ENCODE results near the gene MAPK12.
"Not testable (repeated sequence)": the region's sequence is repeated elsewhere in the genome, so short reads cannot be mapped to it uniquely, and the experiment has no call there.

The MAPK12 gene

DNA sequence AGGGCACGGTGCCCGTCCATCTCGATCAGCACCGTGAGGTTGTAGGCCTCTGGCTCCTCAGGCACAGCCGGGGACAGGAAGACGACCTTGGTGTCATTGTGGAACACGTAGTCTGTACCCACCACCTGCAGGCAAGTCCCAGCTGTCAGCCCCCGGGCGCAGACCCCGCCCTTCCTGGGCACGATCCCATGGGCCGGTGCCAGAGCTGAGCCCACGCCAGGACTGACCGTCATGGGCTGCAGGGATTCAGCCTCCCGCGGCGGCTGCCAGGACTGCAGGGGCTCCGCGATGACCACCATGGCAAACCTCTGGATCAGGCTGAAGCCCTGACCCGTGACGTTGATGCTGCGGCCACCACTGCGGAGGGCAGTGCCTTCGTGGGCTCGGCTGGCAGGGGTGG lies 20.5 kb upstream of the MAPK12 start:
- FAIRE-seq: no peak

DNA sequence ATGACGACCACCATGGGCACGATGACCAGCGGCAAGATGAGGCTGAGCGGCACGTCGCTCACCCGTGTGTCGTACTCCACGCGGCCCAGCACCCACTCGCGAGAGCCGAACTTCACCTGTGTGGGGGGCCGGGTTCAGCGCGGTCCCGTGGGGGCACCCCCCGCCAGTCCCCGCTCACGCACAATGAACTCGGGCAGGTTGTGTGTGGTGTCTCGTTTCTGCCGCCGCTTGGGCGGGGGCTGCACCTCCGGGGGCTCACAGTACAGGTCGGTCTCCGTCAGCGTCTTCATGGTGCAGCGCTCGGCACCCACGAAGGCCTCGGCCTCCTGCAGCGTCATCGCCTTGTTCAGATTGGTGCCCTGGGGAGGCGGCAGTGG lies 19.9 kb upstream of the MAPK12 start:
- no peak for FAIRE-seq

DNA sequence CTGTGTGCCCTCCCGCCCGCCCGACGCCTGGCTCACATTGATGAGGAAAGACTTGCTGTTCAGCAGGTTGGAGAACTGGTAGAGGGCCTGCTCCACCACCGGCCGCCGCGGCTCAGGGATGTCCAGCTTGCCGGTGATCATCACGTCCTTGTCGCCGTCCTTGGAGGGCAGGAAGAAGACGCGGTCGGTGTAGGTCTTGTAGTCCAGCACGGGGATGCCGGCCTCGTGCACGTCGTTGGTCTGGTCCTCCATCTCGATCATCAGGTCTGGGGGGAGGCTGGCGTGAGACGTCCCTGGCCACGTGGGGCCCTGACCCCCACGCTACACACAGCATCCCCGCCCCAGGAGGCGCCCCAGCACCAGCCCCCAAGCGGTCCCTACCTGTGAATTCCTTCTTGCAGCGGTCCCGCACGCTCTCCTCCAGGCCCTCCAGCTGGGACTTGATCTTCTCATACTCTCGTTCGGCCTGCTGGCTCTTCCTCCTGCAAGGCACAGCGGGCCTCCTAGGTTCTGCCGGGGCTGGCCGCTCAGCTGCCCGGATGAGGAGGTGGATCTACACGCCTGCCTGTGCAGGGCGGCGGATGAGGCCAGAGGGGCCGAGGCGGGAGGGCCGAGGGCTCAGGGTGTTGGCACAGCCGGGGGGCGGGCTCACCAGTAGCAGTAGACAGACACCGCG lies 19.4 kb upstream of the MAPK12 start:
- FAIRE-seq: no peak

DNA sequence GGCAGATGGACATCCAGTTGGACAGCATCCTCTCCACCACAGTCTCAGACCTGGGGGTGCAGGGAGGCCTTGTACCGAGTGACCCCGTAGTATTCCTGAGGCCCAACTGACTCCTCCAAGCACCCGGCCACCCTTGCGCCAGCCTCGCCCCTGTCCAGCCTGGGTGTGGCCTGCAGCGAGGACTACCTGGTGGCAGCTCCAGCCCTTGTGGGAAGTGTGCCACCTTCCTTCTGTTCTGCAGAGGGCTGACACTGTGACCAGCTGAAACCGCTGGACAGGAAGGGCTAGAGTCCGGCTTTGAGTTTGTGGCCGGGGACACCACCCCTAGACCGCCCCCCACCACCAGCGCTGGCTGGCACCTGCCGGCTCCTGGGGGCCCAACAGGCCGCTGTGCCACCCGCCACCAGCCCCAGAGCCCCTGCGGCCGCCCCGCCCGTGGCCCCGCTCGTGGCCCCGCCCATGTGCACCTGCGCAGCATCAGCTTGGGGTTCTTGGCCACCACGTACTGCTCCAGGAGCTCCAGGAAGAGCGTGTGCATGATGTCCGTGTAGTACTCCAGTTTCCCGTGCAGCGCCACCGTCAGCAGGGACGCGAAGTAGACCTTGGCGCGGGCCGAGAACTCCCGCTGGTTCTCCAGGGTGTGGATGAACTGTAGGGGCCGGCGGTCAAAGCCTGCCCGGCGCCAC lies 18.7 kb upstream of the MAPK12 start:
- no peak for FAIRE-seq

DNA sequence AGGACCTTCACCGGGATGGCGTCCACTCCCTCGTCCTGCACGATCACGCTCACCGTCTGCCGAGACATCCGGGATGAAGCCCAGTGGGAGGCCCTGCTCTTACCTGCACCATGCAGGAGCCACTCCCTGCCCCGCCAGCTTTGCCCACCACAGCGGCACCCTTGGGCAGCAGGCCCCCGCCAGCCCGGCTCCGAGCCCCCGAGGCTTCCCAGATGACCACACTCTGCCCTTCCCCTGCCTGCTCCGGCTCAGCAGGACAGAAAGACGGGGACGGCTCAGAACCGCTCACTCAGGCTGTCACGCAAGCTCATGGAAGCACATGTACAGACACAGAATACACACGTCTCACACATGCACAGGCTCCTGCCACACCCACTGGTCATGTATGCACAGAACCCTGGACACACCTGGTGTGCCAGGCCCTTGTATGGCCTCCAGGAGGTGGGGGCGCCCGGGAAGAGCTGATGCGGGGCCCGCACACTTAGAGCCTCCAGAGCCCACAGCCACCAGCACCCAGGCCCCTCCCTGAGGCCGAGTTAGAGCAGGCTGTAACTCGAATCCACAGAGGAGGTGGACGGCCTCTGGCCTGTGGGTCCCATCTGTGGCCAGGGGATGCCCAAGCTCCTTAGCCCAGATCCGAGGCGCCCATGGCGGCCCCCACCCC lies 17.6 kb upstream of the MAPK12 start:
- no peak for FAIRE-seq

DNA sequence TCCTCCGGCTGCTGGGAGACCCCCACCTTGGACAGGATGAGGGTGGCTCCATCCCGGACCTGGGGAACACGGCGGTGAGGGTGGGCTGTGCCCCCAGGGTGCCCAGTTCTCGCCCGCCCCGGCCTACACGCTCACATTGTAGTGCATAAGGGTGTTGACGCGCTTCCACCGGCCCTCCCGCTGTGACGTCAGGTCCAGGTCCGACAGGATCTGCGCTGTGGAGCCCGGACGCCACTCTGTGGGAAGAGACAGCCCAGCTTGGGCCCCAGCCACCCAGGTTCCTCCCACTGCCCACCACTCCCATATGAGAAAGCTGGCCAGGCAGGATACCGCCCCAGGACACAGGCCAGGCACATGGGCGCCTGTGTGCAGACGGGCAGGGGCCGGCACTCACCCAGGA lies 17.0 kb upstream of the MAPK12 start:
- FAIRE-seq: no peak

DNA sequence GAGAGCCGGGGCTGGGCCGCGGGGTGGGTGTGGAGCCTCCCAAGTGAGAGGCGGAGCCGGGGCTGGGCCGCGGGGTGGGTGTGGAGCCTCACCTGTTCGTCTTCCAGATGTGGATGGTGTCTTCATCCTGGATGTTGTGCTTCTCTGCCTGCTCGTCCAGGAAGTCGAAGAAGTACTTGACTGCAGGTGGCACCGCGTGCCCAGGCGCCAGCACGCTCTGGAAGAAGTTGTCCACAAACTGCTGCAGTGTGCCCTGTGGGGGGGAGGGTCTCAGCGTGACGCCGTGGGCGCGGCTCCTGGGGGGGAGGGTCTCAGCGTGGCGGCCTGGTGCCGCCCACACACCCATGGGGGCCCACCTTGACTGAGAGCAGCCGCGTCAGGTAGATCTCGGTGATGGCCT lies 16.3 kb upstream of the MAPK12 start:
- no peak for FAIRE-seq

DNA sequence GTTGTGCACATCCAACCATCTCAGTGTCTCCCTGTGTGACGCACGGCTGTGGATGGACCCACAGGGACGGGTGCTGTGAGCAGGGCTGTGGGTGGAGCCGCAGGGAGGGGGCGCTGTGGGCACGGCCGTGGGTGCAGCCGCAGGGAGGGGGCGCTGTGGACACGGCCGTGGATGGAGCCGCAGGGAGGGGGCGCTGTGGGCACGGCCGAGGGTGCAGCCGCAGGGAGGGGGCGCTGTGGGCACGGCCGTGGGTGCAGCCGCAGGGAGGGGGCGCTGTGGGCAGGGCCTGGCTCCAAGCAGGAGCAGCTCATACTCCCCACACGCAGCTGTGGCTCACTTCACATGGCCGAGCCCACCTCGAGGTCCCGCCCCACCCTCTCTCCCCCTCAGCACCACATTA lies 14.7 kb upstream of the MAPK12 start:
- FAIRE-seq: no peak

DNA sequence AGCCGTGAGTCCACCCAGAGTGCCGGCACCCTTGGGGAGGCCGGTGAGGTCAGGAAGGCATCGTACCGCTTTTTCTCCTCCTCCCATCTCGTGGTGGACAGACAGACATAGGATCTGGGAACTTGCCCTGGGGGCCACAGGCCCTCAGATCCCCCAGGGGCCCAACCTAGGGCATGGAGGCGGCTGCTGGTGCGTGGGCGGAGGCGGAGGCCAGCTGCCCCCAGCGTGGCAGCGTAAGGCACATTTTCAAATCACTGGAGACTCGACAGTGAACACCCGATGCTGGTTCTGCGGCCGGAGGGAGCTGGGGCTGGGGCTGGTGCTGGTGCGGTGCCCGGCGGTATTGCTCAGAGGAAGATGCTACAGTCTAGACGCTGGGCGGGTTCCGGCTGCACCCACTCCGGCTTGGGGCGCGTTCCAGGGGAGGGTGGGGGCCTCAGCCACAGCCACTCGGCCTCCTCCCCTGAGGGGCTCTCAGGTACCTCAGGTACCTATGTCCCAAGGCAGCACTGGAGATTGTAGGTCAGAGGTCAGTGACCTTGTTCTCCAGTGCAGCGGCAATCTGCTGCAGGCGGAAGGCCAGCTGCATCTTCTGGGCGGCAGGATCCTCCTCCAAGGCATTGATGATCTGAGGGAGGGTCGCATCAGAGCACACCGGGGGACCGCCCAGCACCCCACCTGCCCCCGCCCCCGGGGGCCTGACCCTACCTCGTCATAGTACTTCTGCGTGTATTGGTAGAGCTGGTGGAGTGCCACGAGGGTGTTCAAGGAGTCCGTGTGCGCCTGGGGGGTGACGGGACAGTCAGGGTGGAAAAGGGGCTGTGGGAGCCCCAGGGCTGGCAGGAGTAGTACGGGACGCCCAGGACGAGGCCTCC lies 13.9 kb upstream of the MAPK12 start:
- no peak for FAIRE-seq

DNA sequence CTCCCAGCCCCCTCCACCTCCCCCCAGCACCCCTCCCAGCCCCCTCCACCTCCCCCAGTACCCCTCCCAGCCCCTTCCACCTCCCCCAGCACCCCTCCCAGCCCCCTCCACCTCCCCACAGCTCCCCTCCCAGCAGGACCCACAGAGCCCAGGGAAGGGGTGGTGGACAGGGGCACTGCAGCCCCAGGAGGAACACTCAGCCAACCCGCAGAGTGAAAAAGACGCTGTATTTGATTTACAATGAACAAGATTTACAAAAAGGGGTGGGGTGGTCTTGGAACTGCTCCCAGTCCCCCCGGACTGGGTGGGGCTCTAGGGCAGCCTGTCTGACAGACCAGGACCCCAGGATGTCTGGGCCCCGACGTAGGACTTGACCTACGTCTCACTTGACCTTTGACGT lies 13.3 kb upstream of the MAPK12 start:
- no peak for FAIRE-seq

DNA sequence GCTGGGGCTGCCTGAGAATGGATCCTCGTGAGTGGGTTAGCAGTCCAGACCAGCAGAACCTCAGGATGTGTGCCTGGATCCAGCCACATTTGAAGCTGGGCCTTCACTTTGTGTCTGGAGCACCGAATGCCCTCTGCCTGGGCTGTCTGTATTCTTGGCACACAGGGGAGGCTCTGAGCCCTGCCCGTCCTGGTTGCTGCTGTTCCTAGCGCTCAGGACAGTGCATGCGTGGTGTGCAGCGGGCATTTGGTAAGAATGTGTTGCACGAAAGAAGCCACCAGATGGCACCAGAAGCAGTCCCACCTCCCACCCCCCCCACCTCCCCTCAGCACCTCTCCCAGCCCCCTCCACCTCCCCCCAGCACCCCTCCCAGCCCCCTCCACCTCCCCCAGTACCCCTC lies 12.8 kb upstream of the MAPK12 start:
- no peak for FAIRE-seq

DNA sequence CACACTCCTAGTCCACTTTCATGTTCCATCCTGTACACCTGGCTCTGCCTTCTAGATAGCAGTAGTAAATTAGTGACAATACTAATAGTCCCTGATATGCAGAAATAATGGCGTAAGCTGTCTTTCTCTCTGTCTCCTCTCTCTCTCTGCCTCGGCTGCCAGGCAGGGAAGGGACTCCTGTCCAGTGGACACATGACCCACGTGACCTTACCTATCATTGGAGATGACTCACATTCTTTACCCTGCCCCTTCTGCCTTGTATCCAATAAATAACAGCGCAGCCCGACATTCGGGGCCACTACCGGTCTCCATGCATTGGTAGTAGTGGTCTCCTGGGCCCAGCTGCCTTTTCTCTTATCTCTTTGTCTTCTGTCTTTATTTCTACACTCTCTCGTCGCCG lies 12.3 kb upstream of the MAPK12 start:
- not testable (repeated sequence) for FAIRE-seq

DNA sequence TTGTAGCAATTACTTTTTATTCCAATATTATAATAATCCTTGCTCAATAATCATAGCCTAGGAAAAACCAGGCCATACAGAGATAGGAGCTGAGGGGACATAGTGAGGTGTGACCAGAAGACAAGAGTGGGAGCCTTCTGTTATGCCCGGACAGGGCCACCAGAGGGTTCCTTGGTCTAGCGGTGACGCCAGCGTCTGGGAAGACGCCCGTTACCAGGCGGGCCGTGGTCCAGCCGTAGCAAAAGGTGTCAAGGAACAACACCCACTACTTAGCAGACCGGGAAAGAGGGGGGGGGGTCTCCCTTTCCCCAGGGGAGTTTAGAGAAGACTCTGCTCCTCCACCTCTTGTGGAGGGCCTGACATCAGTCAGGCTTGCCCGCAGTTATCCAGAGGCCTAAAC lies 11.9 kb upstream of the MAPK12 start:
- not testable (repeated sequence) for FAIRE-seq

DNA sequence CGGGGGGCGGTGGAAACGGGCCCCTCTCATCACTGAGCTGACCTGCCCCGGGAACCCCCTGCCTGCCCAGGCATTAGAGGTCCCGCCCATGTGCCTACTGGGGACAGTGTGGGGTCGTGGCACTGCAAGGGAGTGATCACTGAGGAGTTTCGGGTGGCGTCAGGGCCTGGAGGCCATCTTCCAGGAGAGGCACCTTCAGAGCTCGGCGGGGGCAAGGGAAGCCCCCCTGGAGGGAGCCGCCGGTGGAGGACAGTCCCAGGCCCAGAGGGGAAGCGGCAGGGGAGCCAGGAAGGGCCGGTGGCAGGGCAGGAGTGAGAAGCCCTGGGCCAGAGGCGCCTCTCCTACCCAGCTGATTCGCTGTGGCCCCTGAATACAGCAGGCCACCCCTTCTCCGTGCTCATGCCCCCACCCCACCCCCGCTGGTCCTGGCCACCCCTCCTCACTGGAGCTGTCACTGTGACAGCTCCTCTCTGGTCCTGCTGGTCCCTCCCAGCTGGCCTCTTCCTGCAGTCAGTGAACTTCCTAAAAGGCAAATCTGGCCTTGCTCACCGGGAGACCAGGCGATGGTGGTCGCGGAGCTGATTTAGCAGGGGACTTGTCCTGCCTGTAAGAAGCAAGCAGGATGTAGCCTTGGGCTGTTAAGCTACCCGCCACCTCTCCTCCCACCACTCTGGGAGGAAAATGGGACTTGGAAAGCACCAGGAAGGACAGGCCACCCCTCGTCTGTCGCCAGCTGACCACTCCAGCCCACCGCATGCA lies 10.7 kb upstream of the MAPK12 start:
- FAIRE-seq: no peak

DNA sequence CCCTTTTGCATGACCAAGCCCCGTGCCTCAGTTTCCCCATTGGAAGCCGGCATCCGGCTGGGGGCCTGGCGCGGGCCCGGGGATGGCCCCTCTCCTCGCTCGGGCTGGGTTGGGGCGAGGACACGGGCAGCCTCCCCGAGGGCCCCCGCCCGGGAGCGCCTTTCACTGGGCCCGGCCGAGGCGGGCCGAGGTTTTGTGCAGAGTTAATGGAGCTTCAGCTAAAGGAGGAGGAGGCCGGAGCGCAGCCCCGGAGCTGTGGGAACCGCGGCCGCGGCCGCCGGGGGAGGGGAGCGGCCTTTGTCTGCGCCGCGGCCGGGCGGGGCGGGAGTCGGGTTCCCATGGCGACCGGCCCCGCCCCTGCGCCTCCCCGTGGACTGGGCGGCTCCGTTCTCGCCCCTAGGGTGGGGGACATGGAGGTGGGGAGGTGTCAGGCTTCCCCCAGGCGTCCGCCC lies 10.1 kb upstream of the MAPK12 start:
- no peak for FAIRE-seq

DNA sequence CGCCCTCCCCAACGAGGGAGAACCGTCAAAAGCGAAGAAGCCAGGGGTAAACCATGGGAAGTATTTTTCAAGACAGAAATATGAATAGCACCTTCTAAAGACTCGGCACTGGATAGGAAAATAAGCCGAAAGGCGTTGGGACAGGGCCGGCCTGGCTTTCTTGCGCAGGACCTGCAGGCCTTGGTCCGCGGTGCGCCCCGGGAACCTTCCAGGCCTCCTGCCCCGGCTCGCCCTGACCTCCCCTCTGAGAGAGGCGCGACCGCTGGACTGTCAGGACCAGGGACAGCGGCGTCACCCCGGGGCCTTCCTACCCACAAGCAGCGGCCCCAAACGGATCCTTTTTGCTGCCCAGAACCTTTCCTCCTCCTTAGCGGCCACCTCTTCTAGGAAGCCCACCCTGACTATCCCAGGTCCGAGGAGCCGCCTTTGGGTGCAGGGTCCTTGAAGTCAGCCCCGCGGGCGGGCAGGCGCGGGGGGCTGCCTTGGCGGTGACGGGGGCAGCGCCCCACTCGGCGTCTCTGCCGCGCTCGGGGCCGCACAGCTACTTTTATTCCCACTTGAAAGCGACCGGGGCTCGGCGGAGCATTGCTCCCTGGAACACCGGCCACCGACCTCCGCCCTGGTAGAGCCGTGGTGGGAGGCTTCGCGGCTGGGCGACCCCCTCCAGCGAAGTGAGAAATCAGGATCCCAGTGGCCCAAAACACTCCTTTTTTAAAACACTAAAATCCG lies 9.3 kb upstream of the MAPK12 start:
- FAIRE-seq: no peak

DNA sequence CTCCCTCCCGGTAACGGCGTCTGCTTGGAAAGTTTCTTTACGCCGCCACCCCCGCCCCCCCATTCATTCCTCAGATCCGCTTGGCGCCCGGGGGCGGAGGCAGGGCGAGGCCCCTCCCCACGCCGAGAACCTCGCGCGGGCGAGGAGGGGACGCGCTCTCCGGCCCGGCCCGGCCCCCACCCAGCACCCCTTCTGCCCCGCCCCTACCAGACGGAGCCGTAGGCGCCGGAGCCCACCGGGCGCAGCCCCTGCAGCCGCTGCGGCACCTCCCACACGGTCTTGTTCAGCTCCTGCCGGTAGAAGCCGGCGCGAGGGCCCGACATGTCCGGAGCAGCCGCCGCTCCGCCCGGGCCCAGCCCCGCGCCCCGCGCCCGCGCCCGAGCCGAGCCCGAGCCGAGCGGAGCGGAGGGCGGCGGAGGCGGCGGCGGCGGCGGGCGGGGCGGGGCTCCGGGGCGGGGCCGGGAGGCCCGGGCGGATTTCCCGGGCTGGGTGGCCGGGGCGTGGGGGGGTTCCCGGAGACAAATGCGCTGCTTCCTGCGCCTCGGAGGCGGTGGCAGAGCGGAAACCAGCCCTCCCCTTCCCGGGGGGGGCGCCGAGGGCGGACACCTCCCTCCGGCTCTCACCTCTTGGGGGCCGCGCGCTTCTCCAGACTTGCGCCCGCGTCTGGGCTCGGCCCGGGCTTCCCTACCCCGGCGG lies 8.6 kb upstream of the MAPK12 start, which contains the start of gene MAPK11:
Gene MAPK11 (minus strand): TSS at position 411 of the 696 bp plus-strand sequence. CDS start 88 bp downstream, at position 323.
- no peak for FAIRE-seq

DNA sequence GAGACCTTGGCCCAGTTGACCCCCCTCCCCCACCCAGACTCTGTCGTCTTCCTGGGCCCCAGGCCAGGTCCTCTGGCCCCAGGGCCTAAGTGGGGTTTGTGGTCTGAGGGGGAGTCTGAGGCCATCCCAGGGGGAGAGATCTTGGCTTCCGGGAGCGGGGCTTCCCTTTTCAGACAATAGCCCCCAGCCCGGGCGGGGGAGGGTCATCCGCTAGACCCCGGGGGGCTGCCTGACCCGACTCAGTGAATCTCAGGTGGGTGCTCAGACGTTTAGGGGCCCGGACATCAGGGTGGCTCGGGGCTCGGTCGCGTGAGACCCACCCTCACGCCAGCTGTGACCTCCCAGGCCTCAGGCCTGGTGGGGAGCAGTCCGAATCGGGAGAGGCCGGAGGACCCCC lies 8.1 kb upstream of the MAPK12 start:
- FAIRE-seq: no peak

DNA sequence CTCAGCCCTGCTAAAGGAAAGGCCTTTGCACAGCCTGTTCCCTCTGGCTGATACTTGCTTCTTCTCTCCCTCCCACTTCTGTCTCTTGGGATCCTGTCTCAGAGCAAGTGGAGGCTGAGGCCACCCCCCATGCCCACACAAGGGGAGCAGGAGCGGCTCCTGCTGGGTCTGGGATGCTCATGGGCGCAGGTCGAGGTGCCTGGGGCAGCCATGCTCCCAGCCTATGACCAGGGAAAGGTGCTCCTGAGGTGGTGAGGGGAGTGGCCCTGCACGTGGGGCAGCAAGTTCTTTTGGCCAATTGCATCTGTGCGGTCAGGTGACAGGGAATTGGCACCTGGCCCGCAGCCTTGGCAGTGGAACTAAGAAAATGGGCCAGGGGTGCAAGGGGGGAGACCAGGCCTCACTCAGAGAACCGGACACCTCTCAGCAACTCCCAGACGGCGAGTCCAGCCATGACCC lies 7.2 kb upstream of the MAPK12 start:
- no peak for FAIRE-seq

DNA sequence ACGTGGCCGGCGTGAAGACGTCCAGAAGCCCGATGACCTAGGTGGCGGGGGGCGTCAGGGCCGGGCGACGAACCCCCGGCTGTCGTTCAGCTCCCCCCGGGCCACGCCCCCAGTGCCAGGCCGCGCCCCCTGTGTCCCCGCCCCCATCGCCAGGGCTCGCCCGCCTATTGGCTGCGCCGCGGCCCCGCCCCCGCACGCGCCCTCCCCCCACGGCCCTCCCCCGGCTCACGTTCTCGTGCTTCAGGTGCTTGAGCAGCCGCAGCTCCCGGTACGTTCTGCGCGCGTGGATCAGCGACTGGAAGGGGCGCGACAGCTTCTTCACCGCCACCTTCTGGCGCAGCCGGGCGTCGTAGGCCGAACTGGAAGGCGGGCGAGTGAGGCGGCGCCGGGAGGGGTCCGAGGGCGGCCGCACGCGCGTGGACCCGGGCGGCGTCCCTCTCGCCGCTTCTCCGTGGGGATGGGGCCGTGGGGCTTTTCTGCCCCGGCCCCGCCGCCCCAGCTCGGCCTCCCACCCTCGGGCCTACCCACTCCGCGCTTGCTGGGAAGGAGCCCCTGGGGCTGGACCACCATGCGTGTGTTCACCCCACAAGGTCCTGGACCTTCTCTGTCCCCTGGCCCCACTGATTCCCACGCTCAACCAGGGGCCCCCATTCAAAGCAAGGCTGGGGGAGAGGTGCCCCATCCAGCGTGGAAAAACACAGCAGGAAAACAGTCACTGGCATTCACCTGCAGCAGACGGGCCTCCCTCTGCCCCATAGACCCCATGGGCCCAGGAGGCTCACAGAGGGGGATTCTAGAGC lies 6.3 kb upstream of the MAPK12 start:
- no peak for FAIRE-seq

All from endometrium (tissue), 2 donors.